ENCODE results near the gene ZBTB25.
"Not testable (repeated sequence)": the region's sequence is repeated elsewhere in the genome, so short reads cannot be mapped to it uniquely, and the experiment has no call there.

The ZBTB25 gene, protein sequence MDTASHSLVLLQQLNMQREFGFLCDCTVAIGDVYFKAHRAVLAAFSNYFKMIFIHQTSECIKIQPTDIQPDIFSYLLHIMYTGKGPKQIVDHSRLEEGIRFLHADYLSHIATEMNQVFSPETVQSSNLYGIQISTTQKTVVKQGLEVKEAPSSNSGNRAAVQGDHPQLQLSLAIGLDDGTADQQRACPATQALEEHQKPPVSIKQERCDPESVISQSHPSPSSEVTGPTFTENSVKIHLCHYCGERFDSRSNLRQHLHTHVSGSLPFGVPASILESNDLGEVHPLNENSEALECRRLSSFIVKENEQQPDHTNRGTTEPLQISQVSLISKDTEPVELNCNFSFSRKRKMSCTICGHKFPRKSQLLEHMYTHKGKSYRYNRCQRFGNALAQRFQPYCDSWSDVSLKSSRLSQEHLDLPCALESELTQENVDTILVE

DNA sequence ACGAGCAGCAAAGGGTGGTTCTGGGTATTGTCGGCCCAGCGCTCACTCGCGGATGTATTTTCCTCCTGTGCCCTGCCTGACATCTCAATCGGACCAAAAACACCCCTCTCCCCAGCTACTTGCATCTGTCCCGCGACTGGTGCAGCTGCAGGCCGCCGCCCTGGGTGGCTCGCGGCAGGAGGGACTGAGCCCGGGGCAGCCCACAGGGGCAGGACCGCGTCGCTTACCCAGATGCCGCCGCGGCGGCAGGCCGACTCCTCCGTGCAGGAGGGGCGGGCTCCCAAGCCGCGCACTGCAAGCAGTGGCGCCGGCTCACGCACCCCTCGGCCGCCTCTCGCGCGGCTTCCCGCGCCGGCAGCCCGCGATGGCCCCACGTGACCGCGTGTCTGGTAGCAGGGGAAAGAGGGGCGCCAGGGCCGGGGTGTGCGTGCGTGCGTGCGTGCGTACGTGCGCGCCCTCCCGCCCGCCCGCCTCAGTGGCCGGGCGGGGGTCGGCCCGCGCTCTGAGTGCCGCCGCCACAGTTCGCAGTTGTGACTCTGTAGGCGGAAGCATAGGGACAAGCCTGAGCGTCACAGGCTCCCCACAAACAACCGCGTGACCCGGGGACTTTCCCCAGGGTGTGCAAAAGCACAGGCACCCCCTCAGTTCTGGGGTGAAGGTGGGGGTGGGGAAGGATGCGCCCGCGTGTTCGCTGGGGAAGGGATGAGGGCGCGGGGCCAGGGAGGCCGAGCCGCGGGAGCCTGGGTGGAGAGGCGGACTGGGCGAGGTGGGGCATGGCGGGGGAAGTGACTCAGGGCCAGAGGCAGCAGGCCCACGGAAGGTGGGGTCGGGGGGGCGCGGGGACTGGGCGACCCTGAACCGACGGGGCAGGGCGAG lies at the start of gene ZBTB25:
TSS of gene ZBTB25 (minus strand) at position 405 of the 876 bp plus-strand sequence. CDS start 13,305 bp downstream, outside the sequence.
- DNase-seq (ENCODE audit: low spot score): peak; percentile 96

DNA sequence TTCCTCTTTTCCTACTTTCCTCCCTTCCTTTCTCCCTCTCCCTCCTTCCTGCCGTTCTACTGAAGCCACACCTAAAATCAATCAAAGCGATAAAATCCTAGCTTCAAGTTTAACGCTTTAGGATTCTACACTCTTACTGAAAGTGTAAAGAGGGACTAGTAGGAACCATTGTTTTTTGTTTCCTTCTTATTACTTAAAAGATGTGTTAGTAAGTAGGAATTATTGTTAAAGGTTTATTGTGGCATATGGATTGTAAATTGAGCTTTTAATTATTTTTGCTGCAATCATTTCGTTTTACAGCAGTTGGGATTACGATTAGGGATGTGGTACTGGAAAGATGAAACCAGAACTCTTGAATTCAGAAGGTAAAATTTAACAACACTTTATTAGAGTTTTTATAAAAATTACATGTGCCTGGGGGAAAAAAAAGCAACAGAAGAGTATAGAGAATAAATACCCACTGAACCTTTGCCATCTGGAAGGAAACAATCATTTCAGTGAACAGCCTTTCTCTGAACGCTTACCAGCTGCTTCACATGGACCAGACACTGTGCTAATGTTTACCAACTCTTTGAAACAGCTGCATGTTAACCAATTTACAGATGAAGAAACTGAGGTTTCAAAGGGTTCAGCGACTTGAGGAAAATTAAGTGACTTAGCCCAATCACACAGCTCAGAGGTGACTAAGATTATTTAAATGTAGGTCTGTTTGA lies 47.1 kb upstream of the ZBTB25 start:
- no peak for DNase-seq (ENCODE audit: low spot score)

DNA sequence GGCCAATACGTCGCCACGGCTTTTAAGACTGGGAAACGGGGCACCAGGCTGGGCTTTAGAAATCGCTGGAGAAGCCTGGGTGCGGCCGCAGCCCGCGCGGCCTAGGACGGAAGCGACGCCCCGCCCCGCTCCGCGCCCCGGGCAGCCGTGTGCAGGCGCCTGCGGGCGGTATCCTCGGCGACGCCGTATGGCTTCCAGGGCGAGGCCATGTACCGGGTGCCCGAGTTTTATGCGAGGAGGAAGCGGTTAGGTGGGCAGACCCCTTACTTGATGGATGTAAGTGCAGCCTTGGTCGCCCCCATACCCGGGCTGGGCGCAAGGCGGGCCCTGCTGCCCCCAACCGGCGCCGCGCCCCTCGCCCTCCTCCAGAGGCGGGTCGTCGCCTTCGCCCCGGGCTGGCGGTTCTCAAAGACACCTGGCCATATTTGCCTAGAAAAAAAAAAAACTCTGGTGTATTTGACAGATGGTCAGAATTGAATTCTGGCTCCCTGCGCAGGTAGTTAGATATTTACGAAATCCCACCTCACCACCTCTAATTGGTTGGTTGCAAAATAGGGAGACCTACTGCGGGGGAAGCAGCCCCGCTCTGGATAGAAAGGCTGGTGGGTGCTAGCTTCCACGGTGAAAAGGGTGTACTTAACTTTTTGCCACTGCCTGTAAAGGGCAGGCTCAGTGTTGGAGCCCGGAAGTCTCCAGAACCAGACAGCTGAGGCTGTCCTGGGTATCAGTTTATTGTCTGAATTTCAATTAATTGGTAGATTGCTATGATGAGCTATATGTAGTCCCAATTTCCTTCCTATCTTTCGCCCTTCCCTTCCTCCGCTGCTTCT lies 46.4 kb upstream of the ZBTB25 start, which contains the start of gene PPP1R36:
TSS of gene PPP1R36 (plus strand) at position 171 of the 830 bp plus-strand sequence. CDS start at position 208, 37 bp downstream.
- DNase-seq (ENCODE audit: low spot score): peak; percentile 14

DNA sequence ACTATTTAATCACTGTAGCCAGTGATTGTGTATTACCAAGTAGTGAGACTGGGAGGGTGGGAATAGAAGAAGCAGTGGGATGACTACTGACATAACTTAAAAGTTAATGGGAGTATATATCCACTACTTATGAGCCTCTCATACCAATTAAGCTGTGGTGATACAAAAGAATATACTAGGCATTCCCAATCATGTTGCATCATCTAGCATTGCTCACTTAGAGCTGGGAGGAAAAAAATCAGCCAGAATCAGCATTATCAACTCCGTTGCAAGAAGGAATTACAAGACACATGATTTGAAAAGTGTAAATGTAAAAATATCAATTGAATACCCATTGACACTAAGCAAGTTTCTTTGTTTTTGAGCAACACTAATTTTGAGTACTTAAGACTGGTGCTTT lies 45.4 kb upstream of the ZBTB25 start:
- no peak for DNase-seq (ENCODE audit: low spot score)

DNA sequence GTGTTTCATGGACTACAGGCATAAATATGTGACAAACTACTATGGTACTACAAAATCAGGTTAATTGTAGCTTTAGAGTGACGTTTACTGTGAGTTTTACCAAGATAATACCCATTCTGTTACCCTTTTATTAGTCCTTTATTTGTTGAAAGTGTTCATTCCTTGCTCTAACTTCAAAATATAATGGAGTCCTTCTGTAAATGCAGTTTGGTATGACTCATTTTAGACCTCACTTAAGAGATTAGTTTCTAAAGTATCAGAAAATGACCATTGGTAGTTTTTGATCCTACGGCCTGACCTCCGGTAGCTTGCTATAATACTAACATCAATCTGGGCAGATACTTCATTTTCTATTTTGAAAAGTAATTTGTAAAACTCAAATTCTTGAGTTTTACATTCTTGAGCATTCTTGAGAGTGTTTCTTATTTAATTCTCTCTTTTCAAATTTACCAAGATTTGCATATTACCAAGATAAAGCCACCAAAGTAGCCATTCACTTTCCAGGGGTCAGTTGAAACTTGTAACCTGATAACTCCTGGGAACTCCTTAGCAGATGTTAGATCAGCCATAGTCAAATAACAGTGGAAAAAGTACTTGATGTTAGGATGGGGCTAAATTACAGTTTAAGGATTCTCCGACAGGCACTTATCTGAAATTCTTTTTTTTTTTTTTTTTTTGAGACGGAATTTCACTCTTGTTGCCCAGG lies 41.1 kb upstream of the ZBTB25 start:
- no peak for DNase-seq (ENCODE audit: low spot score)

DNA sequence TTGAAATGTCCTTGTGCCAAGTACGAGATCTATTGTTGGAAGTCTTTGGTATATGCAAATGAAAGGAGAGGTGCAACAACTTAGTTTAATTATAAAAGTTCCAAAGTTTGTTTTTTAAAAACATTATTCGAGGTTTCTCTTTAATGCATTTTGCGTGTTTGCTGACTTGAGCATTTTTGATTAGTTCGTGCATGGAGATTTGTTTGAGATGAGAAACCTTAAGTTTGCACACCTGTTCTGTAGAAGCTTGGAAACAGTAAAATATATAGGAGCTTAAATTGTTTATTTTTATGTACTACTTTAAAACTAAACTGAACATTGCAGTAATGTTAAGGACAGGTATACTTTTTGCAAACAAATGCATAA lies 39.2 kb upstream of the ZBTB25 start:
- DNase-seq (ENCODE audit: low spot score): no peak

DNA sequence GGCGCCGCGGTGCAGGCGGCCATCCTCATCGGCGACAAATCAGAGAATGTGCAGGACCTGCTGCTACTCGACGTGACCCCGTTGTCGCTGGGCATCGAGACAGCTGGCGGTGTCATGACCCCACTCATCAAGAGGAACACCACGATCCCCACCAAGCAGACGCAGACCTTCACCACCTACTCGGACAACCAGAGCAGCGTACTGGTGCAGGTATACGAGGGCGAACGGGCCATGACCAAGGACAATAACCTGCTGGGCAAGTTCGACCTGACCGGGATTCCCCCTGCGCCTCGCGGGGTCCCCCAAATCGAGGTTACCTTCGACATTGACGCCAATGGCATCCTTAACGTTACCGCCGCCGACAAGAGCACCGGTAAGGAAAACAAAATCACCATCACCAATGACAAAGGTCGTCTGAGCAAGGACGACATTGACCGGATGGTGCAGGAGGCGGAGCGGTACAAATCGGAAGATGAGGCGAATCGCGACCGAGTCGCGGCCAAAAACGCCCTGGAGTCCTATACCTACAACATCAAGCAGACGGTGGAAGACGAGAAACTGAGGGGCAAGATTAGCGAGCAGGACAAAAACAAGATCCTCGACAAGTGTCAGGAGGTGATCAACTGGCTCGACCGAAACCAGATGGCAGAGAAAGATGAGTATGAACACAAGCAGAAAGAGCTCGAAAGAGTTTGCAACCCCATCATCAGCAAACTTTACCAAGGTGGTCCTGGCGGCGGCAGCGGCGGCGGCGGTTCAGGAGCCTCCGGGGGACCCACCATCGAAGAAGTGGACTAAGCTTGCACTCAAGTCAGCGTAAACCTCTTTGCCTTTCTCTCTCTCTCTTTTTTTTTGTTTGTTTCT lies 38.6 kb upstream of the ZBTB25 start:
- no peak for DNase-seq (ENCODE audit: low spot score)

DNA sequence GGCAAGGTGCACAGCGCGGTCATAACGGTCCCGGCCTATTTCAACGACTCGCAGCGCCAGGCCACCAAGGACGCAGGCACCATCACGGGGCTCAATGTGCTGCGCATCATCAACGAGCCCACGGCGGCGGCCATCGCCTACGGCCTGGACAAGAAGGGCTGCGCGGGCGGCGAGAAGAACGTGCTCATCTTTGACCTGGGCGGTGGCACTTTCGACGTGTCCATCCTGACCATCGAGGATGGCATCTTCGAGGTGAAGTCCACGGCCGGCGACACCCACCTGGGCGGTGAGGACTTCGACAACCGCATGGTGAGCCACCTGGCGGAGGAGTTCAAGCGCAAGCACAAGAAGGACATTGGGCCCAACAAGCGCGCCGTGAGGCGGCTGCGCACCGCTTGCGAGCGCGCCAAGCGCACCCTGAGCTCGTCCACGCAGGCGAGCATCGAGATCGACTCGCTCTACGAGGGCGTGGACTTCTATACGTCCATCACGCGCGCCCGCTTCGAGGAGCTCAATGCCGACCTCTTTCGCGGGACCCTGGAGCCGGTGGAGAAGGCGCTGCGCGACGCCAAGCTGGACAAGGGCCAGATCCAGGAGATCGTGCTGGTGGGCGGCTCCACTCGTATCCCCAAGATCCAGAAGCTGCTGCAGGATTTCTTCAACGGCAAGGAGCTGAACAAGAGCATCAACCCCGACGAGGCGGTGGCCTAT lies 37.8 kb upstream of the ZBTB25 start:
- no peak for DNase-seq (ENCODE audit: low spot score)

DNA sequence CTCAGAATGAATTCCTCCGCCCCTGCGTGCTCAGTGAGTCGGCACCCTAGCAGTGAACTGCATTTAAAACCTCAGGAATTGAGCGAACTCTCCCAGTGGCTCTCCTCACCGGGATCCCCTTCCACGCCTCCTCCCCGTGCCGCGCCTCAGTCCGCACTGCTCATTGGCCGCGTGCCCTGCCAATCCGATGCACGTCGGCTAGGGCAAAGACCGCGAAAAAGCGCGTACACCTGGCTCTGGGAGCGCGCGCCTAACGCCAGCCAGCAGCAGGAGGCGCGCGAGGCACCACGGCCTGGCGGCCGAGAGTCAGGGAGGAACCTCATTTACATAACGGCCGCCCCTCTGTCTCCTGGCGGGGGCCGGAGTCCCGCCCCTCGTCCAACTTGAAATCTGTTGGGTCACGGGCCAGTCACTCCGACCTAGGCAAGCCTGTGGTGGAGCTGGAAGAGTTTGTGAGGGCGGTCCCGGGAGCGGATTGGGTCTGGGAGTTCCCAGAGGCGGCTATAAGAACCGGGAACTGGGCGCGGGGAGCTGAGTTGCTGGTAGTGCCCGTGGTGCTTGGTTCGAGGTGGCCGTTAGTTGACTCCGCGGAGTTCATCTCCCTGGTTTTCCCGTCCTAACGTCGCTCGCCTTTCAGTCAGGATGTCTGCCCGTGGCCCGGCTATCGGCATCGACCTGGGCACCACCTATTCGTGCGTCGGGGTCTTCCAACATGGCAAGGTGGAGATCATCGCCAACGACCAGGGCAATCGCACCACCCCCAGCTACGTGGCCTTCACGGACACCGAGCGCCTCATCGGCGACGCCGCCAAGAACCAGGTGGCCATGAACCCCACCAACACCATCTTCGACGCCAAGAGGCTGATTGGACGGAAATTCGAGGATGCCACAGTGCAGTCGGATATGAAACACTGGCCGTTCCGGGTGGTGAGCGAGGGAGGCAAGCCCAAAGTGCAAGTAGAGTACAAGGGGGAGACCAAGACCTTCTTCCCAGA lies 36.9 kb upstream of the ZBTB25 start, which contains the start of gene HSPA2:
TSS of gene HSPA2 (plus strand) at position 534 of the 995 bp plus-strand sequence. CDS start at position 643, 109 bp downstream.
- DNase-seq (ENCODE audit: low spot score): peak; percentile 97

DNA sequence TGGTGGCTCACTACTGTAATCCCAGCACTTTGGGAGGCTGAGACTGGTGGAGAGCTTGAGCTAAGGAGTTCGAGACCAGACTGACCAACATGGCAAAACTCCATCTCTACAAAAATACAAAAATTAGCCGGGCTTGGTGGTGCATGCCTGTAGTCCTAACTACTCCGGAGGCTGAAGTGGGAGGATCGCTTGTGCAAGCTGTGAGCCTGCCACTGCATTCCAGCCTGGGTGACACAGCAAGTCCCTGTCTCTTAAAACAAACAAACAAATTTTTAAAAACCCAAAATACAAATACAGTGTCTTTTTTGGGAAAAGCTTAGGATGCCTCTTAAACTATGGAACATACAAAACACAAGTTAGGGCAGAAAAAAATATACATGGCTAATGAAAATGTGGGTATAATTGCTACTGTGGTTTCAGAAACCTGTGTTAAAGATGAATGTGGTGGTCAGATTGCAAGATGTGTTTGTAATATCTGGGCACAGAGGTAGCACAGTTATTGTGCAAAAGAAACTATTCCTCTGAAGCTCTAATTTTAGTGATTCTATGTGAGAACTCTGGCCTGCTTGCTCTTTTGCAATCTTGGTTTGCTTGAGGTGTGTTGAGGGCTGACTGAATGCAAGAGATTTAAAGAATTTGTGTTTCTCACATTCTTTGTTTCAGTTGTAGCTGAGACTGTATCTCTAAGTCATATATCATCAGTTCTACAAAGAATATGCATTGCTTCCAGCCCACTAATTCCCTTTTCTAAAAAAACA lies 33.0 kb upstream of the ZBTB25 start:
- DNase-seq (ENCODE audit: low spot score): no peak

DNA sequence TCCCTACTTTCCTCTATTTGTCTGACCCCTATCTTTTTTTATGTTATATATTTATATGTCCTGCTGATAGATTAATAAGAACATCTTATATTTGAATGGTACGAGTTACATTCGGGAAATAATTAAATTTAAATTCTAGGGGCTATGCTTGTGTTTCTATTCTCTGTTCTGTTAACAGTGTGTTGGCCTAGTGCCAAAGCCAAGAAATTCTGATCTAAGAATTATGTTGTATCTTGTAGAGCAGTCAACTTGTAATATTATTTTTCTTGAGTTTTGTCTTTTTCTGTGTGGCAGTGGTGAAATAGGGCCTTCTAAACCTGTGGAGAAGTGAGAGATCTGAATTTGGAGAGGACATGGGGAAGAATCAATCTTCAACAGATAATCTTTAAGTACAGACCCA lies 27.9 kb upstream of the ZBTB25 start:
- no peak for DNase-seq (ENCODE audit: low spot score)

DNA sequence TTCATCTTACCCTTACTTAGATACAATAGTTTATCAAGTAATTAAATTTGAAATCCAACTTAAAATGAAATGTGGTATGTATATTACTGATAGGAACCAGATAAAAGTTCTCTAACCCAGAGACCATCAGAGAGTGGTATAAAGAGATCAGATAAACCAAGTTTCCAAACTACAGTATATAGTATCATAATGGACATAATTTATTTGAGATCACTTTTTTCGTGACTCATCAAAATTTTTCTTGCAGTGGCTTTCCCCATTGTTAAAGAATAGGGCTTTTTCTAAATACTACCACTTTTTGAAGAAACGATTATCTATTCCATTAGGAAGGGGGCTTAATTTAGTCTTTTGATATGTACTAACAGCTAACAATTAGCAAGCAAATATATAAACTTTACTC lies 21.7 kb upstream of the ZBTB25 start:
- no peak for DNase-seq (ENCODE audit: low spot score)

DNA sequence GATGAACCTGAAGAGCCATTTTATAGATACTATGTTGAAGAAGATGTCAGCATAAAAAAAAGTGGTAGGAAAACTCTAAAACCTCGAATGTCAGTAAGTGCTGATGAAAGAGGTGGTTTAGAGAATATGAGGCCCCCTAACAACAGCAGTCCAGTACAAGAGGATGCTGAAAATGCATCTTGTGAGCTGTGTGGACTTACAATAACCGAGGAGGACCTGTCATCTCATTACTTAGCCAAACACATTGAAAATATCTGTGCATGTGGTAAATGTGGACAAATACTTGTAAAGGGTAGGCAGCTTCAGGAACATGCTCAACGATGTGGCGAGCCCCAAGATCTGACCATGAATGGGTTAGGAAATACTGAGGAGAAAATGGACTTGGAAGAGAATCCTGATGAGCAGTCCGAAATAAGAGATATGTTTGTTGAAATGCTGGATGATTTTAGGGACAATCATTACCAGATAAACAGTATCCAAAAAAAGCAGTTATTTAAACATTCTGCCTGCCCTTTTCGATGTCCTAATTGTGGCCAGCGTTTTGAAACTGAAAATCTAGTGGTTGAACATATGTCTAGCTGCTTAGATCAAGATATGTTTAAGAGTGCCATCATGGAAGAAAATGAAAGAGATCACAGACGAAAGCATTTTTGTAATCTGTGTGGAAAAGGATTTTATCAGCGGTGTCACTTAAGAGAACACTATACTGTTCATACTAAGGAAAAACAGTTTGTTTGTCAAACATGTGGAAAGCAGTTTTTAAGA lies 19.1 kb upstream of the ZBTB25 start:
- DNase-seq (ENCODE audit: low spot score): no peak

DNA sequence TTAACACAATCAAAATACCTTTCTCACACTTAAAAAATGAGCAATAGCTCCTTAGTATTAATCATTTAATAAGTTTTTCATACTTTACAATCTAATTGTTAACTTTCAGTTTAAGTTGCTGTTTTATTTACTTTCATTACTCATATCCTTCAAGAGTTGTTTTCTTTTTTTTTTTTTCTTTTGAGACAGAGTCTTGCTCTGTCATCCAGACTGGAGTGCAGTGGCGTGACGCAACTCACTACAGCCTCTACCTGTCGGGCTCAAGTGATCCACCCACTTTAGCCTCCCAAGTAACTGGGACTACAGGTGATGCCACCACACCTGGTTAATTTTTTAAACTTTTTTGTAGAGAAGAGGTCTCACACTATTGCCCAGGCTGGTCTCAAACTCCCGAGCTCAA lies 17.1 kb upstream of the ZBTB25 start:
- no peak for DNase-seq (ENCODE audit: low spot score)

DNA sequence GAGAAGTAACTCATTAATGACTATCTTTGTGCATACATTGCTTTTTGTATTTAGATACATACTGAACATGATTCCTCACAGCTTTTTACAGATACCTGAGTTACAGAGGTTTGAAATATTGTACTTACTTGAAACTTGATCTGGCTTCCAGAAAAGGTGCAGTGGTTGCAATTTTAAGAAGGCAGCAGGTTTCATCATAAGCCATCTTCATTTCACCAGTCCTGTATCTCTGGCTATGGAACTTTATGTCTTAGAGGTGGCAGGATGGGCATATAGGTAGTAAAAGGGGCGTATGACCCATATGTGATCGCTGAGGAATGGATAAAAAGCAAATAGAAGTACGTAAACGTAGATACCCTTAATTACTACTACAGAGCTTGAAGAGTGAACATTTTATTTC lies 14.6 kb upstream of the ZBTB25 start:
- DNase-seq (ENCODE audit: low spot score): no peak

DNA sequence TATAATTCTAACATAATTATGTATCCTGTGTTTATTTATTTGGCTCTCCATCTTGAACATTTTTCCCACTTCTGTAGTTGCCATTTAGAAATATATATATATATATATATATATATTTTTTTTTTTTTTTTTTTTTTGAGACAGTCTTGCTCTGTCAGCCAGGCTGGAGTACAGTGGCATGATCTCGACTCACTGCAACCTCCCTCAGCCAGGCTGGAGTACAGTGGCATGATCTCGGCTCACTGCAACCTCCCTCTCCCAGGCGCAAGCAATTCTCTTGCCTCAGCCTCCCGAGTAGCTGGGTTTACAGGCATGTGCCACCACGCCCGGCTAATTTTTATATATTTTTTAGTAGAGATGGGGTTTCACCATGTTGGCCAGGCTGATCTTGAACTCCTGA lies 14.0 kb upstream of the ZBTB25 start:
- not testable (repeated sequence) for DNase-seq (ENCODE audit: low spot score)

Data from activated CD4-positive, alpha-beta T cell treated with anti-CD3 and anti-CD28 coated beads, Interleukin-2, Interleukin-4, amounts not matched to agents 100 ng/mL and 50 ng/mL, durations not matched to agents 16 hours and 8 hours (primary cell).